ENCODE data around the gene UBE2D2. TPM values are rescaled to one million over a fixed set of nuclear protein-coding genes. Genes with fewer than 3 reads are reported as not detected.

The UBE2D2 gene
- total and polyA plus RNA-seq, 2 of the 13 experiments (the other 11 are each of a cell fraction or from before 2014, with no cell fraction given): 79.1 to 109 TPM

DNA sequence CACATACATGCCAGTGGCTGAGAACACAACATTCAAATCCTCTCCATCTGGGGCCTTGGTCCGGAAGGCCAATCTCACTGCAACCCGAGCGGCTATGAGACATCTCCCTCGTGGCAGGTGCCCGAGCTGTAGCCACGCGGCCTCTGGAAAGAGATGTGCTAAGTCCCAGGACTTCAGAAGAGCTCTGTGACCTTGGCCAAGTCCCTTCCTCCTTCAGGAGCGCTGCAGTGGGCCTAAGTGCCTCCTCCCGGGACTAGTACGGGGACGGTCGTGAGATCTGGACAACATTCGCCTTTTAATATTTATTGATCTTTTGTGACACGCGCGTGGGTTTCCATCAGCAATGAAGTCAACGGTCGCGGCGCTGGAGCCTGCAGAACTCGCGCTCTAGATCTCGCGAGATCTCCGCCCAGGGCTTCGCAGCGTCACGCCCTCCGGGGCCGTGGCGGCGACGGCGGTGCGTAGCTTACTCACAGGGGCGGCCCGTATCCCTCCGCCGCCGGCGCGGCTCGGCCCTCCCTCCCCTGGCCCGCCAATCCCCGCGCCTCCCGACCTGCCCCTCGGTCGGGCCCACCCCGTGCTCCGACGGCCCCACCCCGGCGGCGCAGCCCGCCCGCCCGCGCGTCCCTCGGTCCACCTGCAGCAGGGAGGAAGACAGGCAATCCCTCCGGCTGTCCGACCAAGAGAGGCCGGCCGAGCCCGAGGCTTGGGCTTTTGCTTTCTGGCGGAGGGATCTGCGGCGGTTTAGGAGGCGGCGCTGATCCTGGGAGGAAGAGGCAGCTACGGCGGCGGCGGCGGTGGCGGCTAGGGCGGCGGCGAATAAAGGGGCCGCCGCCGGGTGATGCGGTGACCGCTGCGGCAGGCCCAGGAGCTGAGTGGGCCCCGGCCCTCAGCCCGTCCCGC lies at the start of gene UBE2D2 (continued):
- TF ChIP-seq, protein P1, sequence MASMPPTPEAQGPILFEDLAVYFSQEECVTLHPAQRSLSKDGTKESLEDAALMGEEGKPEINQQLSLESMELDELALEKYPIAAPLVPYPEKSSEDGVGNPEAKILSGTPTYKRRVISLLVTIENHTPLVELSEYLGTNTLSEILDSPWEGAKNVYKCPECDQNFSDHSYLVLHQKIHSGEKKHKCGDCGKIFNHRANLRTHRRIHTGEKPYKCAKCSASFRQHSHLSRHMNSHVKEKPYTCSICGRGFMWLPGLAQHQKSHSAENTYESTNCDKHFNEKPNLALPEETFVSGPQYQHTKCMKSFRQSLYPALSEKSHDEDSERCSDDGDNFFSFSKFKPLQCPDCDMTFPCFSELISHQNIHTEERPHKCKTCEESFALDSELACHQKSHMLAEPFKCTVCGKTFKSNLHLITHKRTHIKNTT (CRISPR knock-in tag; IDR thresholded peaks at IDR 0.05): no peak
- TF ChIP-seq ZNF382 (CRISPR knock-in tag; IDR thresholded peaks at IDR 0.05; ENCODE audit: borderline replicate concordance): no peak
- peak; percentile 39; the same call in 1 of the 2 replicates for TF ChIP-seq THAP9 (CRISPR knock-in tag; IDR thresholded peaks at IDR 0.05; ENCODE audit: borderline replicate concordance)
- TF ChIP-seq GATAD1 (CRISPR knock-in tag; IDR thresholded peaks at IDR 0.05): peak; percentile 83
- peak; percentile 17; the same call in 1 of the 2 replicates for TF ChIP-seq ZBTB14 (CRISPR knock-in tag; IDR thresholded peaks at IDR 0.05)
- TF ChIP-seq SRSF1 (optimal IDR thresholded peaks at IDR 0.05; ENCODE audit: low read depth, low read length): no peak
- no peak for TF ChIP-seq TEAD2 (CRISPR knock-in tag; IDR thresholded peaks at IDR 0.05)
- TF ChIP-seq, protein P2, sequence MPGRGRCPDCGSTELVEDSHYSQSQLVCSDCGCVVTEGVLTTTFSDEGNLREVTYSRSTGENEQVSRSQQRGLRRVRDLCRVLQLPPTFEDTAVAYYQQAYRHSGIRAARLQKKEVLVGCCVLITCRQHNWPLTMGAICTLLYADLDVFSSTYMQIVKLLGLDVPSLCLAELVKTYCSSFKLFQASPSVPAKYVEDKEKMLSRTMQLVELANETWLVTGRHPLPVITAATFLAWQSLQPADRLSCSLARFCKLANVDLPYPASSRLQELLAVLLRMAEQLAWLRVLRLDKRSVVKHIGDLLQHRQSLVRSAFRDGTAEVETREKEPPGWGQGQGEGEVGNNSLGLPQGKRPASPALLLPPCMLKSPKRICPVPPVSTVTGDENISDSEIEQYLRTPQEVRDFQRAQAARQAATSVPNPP (CRISPR knock-in tag; IDR thresholded peaks at IDR 0.05): no peak
- TF ChIP-seq FOSL1 (CRISPR knock-in tag; IDR thresholded peaks at IDR 0.05; ENCODE audit: borderline replicate concordance): no peak
- no peak for TF ChIP-seq ZFYVE20 (CRISPR knock-in tag; IDR thresholded peaks at IDR 0.05; ENCODE audit: borderline replicate concordance, low read depth)
- TF ChIP-seq, protein P3, sequence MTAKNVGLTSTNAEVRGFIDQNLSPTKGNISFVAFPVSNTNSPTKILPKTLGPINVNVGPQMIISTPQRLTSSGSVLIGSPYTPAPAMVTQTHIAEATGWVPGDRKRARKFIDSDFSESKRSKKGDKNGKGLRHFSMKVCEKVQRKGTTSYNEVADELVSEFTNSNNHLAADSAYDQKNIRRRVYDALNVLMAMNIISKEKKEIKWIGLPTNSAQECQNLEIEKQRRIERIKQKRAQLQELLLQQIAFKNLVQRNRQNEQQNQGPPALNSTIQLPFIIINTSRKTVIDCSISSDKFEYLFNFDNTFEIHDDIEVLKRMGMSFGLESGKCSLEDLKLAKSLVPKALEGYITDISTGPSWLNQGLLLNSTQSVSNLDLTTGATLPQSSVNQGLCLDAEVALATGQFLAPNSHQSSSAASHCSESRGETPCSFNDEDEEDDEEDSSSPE (CRISPR knock-in tag; IDR thresholded peaks at IDR 0.05): peak; percentile 82
- no peak for TF ChIP-seq RFX3 (CRISPR knock-in tag; IDR thresholded peaks at IDR 0.05)
- no peak; the same call in 1 of the 2 replicates for TF ChIP-seq ZNF264 (CRISPR knock-in tag; IDR thresholded peaks at IDR 0.05)
- TF ChIP-seq RFX1 (IDR thresholded peaks at IDR 0.05): no peak
- TF ChIP-seq, protein P4, sequence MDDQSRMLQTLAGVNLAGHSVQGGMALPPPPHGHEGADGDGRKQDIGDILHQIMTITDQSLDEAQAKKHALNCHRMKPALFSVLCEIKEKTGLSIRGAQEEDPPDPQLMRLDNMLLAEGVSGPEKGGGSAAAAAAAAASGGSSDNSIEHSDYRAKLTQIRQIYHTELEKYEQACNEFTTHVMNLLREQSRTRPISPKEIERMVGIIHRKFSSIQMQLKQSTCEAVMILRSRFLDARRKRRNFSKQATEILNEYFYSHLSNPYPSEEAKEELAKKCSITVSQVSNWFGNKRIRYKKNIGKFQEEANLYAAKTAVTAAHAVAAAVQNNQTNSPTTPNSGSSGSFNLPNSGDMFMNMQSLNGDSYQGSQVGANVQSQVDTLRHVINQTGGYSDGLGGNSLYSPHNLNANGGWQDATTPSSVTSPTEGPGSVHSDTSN (CRISPR knock-in tag; IDR thresholded peaks at IDR 0.05; ENCODE audit: borderline replicate concordance): no peak
- no peak; the same call in 1 of the 2 replicates for TF ChIP-seq FOXP4 (CRISPR knock-in tag; IDR thresholded peaks at IDR 0.05)
- TF ChIP-seq PHF5A (CRISPR knock-in tag; IDR thresholded peaks at IDR 0.05; ENCODE audit: low read depth, unreplicated experiment): peak; percentile 54
